Measurements from ENCODE around the gene APPL1.

Gene APPL1

DNA sequence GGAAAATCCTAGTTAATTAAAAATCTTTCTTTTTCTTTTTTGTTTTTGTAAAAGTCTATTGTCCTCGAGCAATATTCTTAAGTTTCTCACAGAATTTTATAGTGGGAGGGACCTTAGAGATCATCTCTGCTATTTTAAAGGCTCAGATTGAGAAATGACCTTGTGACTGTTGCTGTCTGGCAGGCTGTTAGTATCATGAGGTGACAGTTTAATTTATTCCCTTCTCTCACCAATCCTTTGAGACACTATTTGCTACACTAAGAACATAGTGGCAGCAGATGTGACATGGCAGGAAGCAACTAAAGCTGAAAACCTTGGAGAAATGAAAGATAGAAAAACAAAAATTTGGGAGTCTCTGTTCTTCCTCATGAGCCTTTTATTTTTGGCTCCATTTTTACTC, 24.9 kb downstream of the APPL1 start:
- Histone ChIP-seq H4K8ac (ENCODE audit: low read length) (no peak overlapping the region), H3K18ac (ENCODE audit: low read depth in 1 of 2, low read length in 2 of 2) (no peak overlapping the region), H2AK5ac (ENCODE audit: low read length, severe bottlenecking) (no peak overlapping the region), H3K4ac (ENCODE audit: low read depth in 1 of 2, low read length in 2 of 2) (no peak overlapping the region), H3K36me3 (ENCODE audit: control insufficient read depth in 1 of 2, insufficient read depth in 2 of 2, low read depth in 1 of 2, low read length in 2 of 2) (peaks cover 3 to 73% of the 10 kb centered on the region in 2 experiments), H3K9me3 (ENCODE audit: control insufficient read depth, low read length) (no peaks in the 10 kb centered on the region), H3K27me3 (ENCODE audit: control insufficient read depth in 1 of 2, insufficient read depth in 1 of 2, low read length in 2 of 2) (no peaks in the 10 kb centered on the region), H3K14ac (ENCODE audit: low read length in 2 of 2) (no peak overlapping the region), H2BK12ac (ENCODE audit: low read length in 2 of 2) (no peak overlapping the region), H2BK5ac (ENCODE audit: low read depth, low read length, poor library complexity, severe bottlenecking) (no peak overlapping the region), H3K9ac (ENCODE audit: low read length) (no peak overlapping the region), H3K79me1 (replicated peaks; ENCODE audit: low read length, poor library complexity, severe bottlenecking) (peaks cover 3% of the 10 kb centered on the region), H2BK15ac (ENCODE audit: low read depth, poor library complexity, severe bottlenecking) (no peak overlapping the region), H3K27ac (ENCODE audit: low read length, poor library complexity, severe bottlenecking) (no peak overlapping the region), H3K23ac (ENCODE audit: low read length in 2 of 2) (no peak overlapping the region), H3K4me3 (ENCODE audit: insufficient read depth in 1 of 2, low read depth in 1 of 2, low read length in 2 of 2) (no peak overlapping the region), H3K4me2 (ENCODE audit: low read length, poor library complexity, severe bottlenecking) (no peak overlapping the region), H2AFZ (ENCODE audit: low read depth, low read length) (no peak overlapping the region), H2BK120ac (ENCODE audit: low read depth, low read length) (no peak overlapping the region), H3K4me1 (ENCODE audit: control insufficient read depth, insufficient read depth, low read depth, low read length) (no peaks in the 10 kb centered on the region), H4K91ac (ENCODE audit: low read length) (no peak overlapping the region)
- WGBS, result no CpG with 5 or more reads among the region's 1 CpG
- peak; percentile 22 for DNase-seq

DNA sequence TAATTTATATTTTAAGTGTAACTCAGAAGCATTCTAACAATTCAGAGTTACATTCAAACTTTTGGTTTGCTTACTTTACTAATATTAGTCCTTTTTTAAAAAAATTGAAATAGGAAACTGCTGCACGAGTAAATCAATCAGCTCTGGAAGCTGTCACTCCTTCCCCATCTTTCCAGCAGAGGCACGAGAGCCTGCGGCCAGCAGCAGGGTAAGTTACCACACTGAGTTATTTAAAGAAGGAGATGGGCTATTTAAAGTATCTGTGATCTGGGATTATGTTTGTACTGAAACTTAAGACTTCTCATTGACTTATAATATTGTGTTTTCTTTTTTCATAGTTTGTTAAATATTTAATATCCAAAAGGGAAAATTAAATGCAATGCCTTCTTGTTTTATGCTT, 29.3 kb downstream of the APPL1 start:
- H3K14ac ChIP-seq (ENCODE audit: low read length in 2 of 2), result no peak overlapping the region
- H4K91ac ChIP-seq (ENCODE audit: low read length), result no peak overlapping the region
- peaks cover 3% of the 10 kb centered on the region for H3K79me1 ChIP-seq (replicated peaks; ENCODE audit: low read length, poor library complexity, severe bottlenecking)
- no peak overlapping the region for H2AFZ ChIP-seq (ENCODE audit: low read depth, low read length)
- no peaks in the 10 kb centered on the region for H3K4me1 ChIP-seq (ENCODE audit: control insufficient read depth, insufficient read depth, low read depth, low read length)
- H3K36me3 ChIP-seq (ENCODE audit: control insufficient read depth in 1 of 2, insufficient read depth in 2 of 2, low read depth in 1 of 2, low read length in 2 of 2), result peaks cover 9 to 79% of the 10 kb centered on the region in 2 experiments
- H2BK15ac ChIP-seq (ENCODE audit: low read depth, poor library complexity, severe bottlenecking), result no peak overlapping the region
- no peak for DNase-seq
- H3K27me3 ChIP-seq (ENCODE audit: control insufficient read depth in 1 of 2, insufficient read depth in 1 of 2, low read length in 2 of 2), result no peaks in the 10 kb centered on the region
- no peak overlapping the region for H2BK120ac ChIP-seq (ENCODE audit: low read depth, low read length)
- H3K23ac ChIP-seq (ENCODE audit: low read length in 2 of 2), result no peak overlapping the region
- no peak overlapping the region for H3K18ac ChIP-seq (ENCODE audit: low read depth in 1 of 2, low read length in 2 of 2)
- H3K4me3 ChIP-seq (ENCODE audit: insufficient read depth in 1 of 2, low read depth in 1 of 2, low read length in 2 of 2), result no peak overlapping the region
- H2AK5ac ChIP-seq (ENCODE audit: low read length, severe bottlenecking), result no peak overlapping the region
- no peak overlapping the region for H4K8ac ChIP-seq (ENCODE audit: low read length)
- 53% methylated on average over 3 of the region's 3 CpGs for WGBS
- H3K4ac ChIP-seq (ENCODE audit: low read depth in 1 of 2, low read length in 2 of 2), result no peak overlapping the region
- H2BK5ac ChIP-seq (ENCODE audit: low read depth, low read length, poor library complexity, severe bottlenecking), result no peak overlapping the region
- no peak overlapping the region for H2BK12ac ChIP-seq (ENCODE audit: low read length in 2 of 2)
- no peak overlapping the region for H3K27ac ChIP-seq (ENCODE audit: low read length, poor library complexity, severe bottlenecking)
- no peak overlapping the region for H3K9ac ChIP-seq (ENCODE audit: low read length)
- H3K9me3 ChIP-seq (ENCODE audit: control insufficient read depth, low read length), result no peaks in the 10 kb centered on the region
- H3K4me2 ChIP-seq (ENCODE audit: low read length, poor library complexity, severe bottlenecking), result no peak overlapping the region

DNA sequence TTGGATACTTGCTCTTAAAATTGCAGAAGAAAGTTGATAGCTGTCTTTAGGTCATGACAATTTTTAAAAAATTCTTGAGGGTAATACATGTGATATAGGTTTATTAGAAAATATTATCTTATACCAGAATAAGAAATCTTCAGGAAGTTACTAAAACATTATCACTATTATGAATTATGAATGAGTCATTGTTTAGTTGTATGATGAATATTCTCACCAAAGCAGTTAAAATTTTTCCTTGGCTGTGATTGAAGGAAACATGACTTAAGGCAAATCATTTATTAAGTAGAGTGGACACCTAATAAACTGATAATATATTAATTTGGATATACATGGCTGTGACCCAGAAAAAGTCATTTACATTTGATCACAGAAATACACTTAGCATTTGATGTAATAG, 30.1 kb downstream of the APPL1 start:
- Histone ChIP-seq H2AFZ (ENCODE audit: low read depth, low read length) (no peak overlapping the region), H2BK120ac (ENCODE audit: low read depth, low read length) (no peak overlapping the region), H3K4me3 (ENCODE audit: insufficient read depth in 1 of 2, low read depth in 1 of 2, low read length in 2 of 2) (no peak overlapping the region), H2AK5ac (ENCODE audit: low read length, severe bottlenecking) (no peak overlapping the region), H3K9me3 (ENCODE audit: control insufficient read depth, low read length) (no peaks in the 10 kb centered on the region), H3K4me2 (ENCODE audit: low read length, poor library complexity, severe bottlenecking) (no peak overlapping the region), H3K4ac (ENCODE audit: low read depth in 1 of 2, low read length in 2 of 2) (no peak overlapping the region), H2BK5ac (ENCODE audit: low read depth, low read length, poor library complexity, severe bottlenecking) (no peak overlapping the region), H3K14ac (ENCODE audit: low read length in 2 of 2) (no peak overlapping the region), H3K27me3 (ENCODE audit: control insufficient read depth in 1 of 2, insufficient read depth in 1 of 2, low read length in 2 of 2) (no peaks in the 10 kb centered on the region), H2BK15ac (ENCODE audit: low read depth, poor library complexity, severe bottlenecking) (no peak overlapping the region), H3K23ac (ENCODE audit: low read length in 2 of 2) (no peak overlapping the region), H2BK12ac (ENCODE audit: low read length in 2 of 2) (no peak overlapping the region), H3K36me3 (ENCODE audit: control insufficient read depth in 1 of 2, insufficient read depth in 2 of 2, low read depth in 1 of 2, low read length in 2 of 2) (peaks cover 9 to 75% of the 10 kb centered on the region in 2 experiments), H4K8ac (ENCODE audit: low read length) (no peak overlapping the region), H3K9ac (ENCODE audit: low read length) (no peak overlapping the region), H3K27ac (ENCODE audit: low read length, poor library complexity, severe bottlenecking) (no peak overlapping the region), H3K18ac (ENCODE audit: low read depth in 1 of 2, low read length in 2 of 2) (no peak overlapping the region), H4K91ac (ENCODE audit: low read length) (no peak overlapping the region), H3K4me1 (ENCODE audit: control insufficient read depth, insufficient read depth, low read depth, low read length) (no peaks in the 10 kb centered on the region), H3K79me1 (replicated peaks; ENCODE audit: low read length, poor library complexity, severe bottlenecking) (peaks cover 3% of the 10 kb centered on the region)
- no peak for DNase-seq

DNA sequence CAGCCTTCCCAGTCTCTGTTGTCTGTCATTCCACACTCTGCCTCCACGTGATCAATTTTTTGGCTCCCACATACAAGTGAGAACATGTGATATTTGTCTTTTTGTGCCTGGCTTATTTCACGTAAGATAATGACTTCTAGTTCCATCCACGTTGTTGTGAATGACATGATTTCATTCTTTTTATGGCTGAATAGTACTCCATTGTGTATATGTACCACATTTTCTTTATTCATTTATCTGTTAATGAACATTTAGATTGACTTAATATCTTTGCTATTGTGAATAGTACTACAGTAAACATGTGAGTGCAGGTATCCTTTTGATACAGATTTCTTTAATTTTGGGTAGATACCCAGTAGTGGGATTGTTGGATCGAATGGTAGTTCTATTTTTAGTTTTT, 33.6 kb downstream of the APPL1 start:
- no peak overlapping the region for H2BK120ac ChIP-seq (ENCODE audit: low read depth, low read length)
- no peak overlapping the region for H3K27ac ChIP-seq (ENCODE audit: low read length, poor library complexity, severe bottlenecking)
- H3K4me3 ChIP-seq (ENCODE audit: insufficient read depth in 1 of 2, low read depth in 1 of 2, low read length in 2 of 2), result no peak overlapping the region
- H3K9ac ChIP-seq (ENCODE audit: low read length), result no peak overlapping the region
- no peak for DNase-seq
- H2BK12ac ChIP-seq (ENCODE audit: low read length in 2 of 2), result no peak overlapping the region
- H3K23ac ChIP-seq (ENCODE audit: low read length in 2 of 2), result no peak overlapping the region
- H2AK5ac ChIP-seq (ENCODE audit: low read length, severe bottlenecking), result no peak overlapping the region
- no peak overlapping the region for H2AFZ ChIP-seq (ENCODE audit: low read depth, low read length)
- peaks cover 8% of the 10 kb centered on the region for H3K9me3 ChIP-seq (ENCODE audit: control insufficient read depth, low read length)
- H2BK15ac ChIP-seq (ENCODE audit: low read depth, poor library complexity, severe bottlenecking), result no peak overlapping the region
- peaks cover 12 to 84% of the 10 kb centered on the region in 2 experiments for H3K36me3 ChIP-seq (ENCODE audit: control insufficient read depth in 1 of 2, insufficient read depth in 2 of 2, low read depth in 1 of 2, low read length in 2 of 2)
- no peak overlapping the region for H2BK5ac ChIP-seq (ENCODE audit: low read depth, low read length, poor library complexity, severe bottlenecking)
- H3K18ac ChIP-seq (ENCODE audit: low read depth in 1 of 2, low read length in 2 of 2), result no peak overlapping the region
- no peak overlapping the region for H3K4ac ChIP-seq (ENCODE audit: low read depth in 1 of 2, low read length in 2 of 2)
- H3K27me3 ChIP-seq (ENCODE audit: control insufficient read depth in 1 of 2, insufficient read depth in 1 of 2, low read length in 2 of 2), result no peaks in the 10 kb centered on the region
- peaks cover 4% of the 10 kb centered on the region for H3K79me1 ChIP-seq (replicated peaks; ENCODE audit: low read length, poor library complexity, severe bottlenecking)
- H4K91ac ChIP-seq (ENCODE audit: low read length), result no peak overlapping the region
- no peak overlapping the region for H3K14ac ChIP-seq (ENCODE audit: low read length in 2 of 2)
- no peak overlapping the region for H4K8ac ChIP-seq (ENCODE audit: low read length)
- WGBS, result 90% methylated on average over 2 of the region's 4 CpGs
- H3K4me1 ChIP-seq (ENCODE audit: control insufficient read depth, insufficient read depth, low read depth, low read length), result no peaks in the 10 kb centered on the region
- no peak overlapping the region for H3K4me2 ChIP-seq (ENCODE audit: low read length, poor library complexity, severe bottlenecking)
